Lower leg skin (tissue), 3 donors: ENCODE measurements around the gene TMCC3.
"Not testable (repeated sequence)": the region's sequence is repeated elsewhere in the genome, so short reads cannot be mapped to it uniquely, and the experiment has no call there.

Experiments used
- POLR2A ChIP-seq, 2 donors: fragments of 450-650 bp; IDR thresholded peaks; one replicate each; pipeline ENCODE4 v1.6.1; 2016 to 2017; ENCODE audit warnings: antibody characterized with exemption in 2 of 2, mild to moderate bottlenecking in 1 of 2, moderate library complexity in 1 of 2
- TF ChIP-seq, protein P1 (sequence below), 3 donors: fragments of 450-650 bp; IDR thresholded peaks; one replicate each; pipeline ENCODE4 v1.5.1; 2016; ENCODE audit warnings: antibody characterized with exemption in 3 of 3, mild to moderate bottlenecking in 3 of 3, moderate library complexity in 2 of 3

DNA sequence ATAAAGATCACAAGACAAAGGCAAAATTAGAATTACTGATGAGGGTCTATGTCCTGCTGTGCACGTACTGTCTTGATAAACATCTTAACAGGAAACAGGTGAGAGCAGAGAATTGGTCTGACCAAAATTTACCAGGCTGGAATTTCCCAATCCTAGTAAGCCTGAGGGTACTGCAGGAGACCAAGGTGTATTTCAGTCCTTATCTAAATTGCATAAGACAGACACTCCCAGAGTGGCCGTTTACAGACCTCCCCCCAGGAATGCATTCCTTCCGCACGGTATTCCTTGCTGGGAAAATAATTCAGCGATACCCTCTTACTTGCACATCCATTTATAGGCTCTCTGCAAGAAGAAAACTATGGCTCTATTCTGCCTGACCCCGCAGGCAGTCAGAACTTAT, 43.5 kb downstream of the TMCC3 start:
- TF ChIP-seq, protein P1, sequence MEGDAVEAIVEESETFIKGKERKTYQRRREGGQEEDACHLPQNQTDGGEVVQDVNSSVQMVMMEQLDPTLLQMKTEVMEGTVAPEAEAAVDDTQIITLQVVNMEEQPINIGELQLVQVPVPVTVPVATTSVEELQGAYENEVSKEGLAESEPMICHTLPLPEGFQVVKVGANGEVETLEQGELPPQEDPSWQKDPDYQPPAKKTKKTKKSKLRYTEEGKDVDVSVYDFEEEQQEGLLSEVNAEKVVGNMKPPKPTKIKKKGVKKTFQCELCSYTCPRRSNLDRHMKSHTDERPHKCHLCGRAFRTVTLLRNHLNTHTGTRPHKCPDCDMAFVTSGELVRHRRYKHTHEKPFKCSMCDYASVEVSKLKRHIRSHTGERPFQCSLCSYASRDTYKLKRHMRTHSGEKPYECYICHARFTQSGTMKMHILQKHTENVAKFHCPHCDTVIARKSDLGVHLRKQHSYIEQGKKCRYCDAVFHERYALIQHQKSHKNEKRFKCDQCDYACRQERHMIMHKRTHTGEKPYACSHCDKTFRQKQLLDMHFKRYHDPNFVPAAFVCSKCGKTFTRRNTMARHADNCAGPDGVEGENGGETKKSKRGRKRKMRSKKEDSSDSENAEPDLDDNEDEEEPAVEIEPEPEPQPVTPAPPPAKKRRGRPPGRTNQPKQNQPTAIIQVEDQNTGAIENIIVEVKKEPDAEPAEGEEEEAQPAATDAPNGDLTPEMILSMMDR (IDR thresholded peaks at IDR 0.05) = not testable (repeated sequence)
- not testable (repeated sequence) for TF ChIP-seq POLR2A (IDR thresholded peaks at IDR 0.05)
